Thyroid gland (tissue), 4 donors: ENCODE results near the gene NDC1. TPM values are rescaled to one million over a fixed set of nuclear protein-coding genes. Genes with fewer than 3 reads are reported as not detected.
A peak's percentile ranks its signal among the peaks of the same experiment; 100 is the strongest.
"Not testable (repeated sequence)": the region's sequence is repeated elsewhere in the genome, so short reads cannot be mapped to it uniquely, and the experiment has no call there.

Experiments
- DNase-seq, 2 donors: peaks; one replicate each; pipeline ENCODE4 v3.0.0-alpha.2; 2019
- H3K27ac ChIP-seq, 3 donors: fragments of 200-600 bp; sonication (generic); 1 replicate in 2 of 3; 2 replicates in 1 of 3; pipeline ENCODE4 v1.5.1; 2016 to 2019; ENCODE audit warnings: mild to moderate bottlenecking in 1 of 3, moderate library complexity in 1 of 3
- H3K27me3 ChIP-seq: fragments of 200-600 bp; sonication (generic); one replicate; pipeline ENCODE4 v1.5.1; 2019
- H3K36me3 ChIP-seq, 2 donors: fragments of 200-600 bp; sonication (generic); one replicate each; pipeline ENCODE4 v1.5.1; 2016 to 2019
- H3K4me1 ChIP-seq, 2 donors: fragments of 200-600 bp; sonication (generic); one replicate each; pipeline ENCODE4 v1.5.1; 2017 to 2019
- H3K4me3 ChIP-seq, 3 donors: fragments of 200-600 bp; sonication (generic); replicated peaks in 1 of 3; 1 replicate in 2 of 3; 2 replicates in 1 of 3; pipeline ENCODE4 v1.5.1; 2016; ENCODE audit warnings: mild to moderate bottlenecking in 1 of 3
- H3K9me3 ChIP-seq: fragments of 200-600 bp; sonication (generic); one replicate; pipeline ENCODE4 v1.5.1; 2017
- POLR2A ChIP-seq, 2 donors: fragments of 450-650 bp; IDR thresholded peaks; one replicate each; pipeline ENCODE4 v1.6.1; 2017; ENCODE audit warnings: antibody characterized with exemption in 2 of 2, mild to moderate bottlenecking in 2 of 2, moderate library complexity in 1 of 2
- WGBS, 2 donors: methylation state at CpG; one replicate each; pipeline ENCODE4 v1.1.5; 2017; 5-methylcytosine and 5-hydroxymethylcytosine counted together
- intact Hi-C: fragments of 100-400 bp; cut with DNase I; formaldehyde crosslinking; loops from one replicate; pipeline ENCODE4 v1.15.1; 2023
- total RNA-seq, 4 donors: library from RNA; depleted of rRNA; stranded (reverse); fragments of >200 nt; gene quantifications; one replicate each; pipeline ENCODE4 v1.2.3, GENCODE V29; 2016
- TF ChIP-seq, protein P1 (sequence below), 6 experiments: fragments of 200-600 bp in 3 of 6; fragments of 450-650 bp in 3 of 6; sonication (generic) in 3 of 6; IDR thresholded peaks; one replicate each; pipeline ENCODE4 v1.5.1; 2016 to 2019; ENCODE audit warnings: antibody characterized with exemption in 6 of 6, mild to moderate bottlenecking in 2 of 6, inconsistent platforms in 1 of 6, moderate library complexity in 1 of 6

Gene NDC1
- total RNA-seq, 4 donors from 2014 or later, result 10.4 to 15.4 (median 11.9) TPM

DNA sequence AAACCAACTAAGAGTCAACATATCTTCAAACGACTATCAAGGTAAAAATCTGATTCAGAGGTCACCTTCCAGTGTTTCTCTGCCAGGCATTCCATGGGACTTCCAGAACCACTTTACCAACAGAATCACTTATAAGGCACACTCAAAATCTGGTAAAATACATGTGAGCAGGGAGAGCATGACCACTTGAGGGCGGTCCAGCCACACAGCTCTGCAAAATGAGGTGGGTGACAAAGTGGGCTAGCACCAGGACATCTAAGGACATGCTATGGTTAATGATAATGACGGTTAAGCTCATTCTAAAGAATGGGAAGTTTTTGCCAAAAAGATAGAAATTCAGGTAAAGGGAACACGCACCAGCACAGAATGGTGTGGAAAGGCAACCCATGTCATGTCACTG lies 74.6 kb downstream of the NDC1 start:
- H3K27ac ChIP-seq, result no peak overlapping the region
- no peak for DNase-seq
- no peaks in the 10 kb centered on the region for H3K36me3 ChIP-seq
- no peak overlapping the region for H3K4me3 ChIP-seq
- H3K4me1 ChIP-seq, result no peaks in the 10 kb centered on the region
- H3K9me3 ChIP-seq, result no peaks in the 10 kb centered on the region
- no peak for TF ChIP-seq POLR2A (IDR thresholded peaks at IDR 0.05)
- TF ChIP-seq, protein P1, sequence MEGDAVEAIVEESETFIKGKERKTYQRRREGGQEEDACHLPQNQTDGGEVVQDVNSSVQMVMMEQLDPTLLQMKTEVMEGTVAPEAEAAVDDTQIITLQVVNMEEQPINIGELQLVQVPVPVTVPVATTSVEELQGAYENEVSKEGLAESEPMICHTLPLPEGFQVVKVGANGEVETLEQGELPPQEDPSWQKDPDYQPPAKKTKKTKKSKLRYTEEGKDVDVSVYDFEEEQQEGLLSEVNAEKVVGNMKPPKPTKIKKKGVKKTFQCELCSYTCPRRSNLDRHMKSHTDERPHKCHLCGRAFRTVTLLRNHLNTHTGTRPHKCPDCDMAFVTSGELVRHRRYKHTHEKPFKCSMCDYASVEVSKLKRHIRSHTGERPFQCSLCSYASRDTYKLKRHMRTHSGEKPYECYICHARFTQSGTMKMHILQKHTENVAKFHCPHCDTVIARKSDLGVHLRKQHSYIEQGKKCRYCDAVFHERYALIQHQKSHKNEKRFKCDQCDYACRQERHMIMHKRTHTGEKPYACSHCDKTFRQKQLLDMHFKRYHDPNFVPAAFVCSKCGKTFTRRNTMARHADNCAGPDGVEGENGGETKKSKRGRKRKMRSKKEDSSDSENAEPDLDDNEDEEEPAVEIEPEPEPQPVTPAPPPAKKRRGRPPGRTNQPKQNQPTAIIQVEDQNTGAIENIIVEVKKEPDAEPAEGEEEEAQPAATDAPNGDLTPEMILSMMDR (IDR thresholded peaks at IDR 0.05), result no peak
- no peaks in the 10 kb centered on the region for H3K27me3 ChIP-seq
- 84% methylated on average over 4 of the region's 4 CpGs for WGBS, 2 donors
- intact Hi-C loops, result no loop called here

- DNase-seq, H3K4me1 ChIP-seq, H3K4me3 ChIP-seq, H3K9me3 ChIP-seq, intact Hi-C loops, H3K27me3 ChIP-seq, H3K36me3 ChIP-seq, H3K27ac ChIP-seq: not testable (repeated sequence)
- WGBS, 2 donors, result 90 to 93% methylated on average over 7 of the region's 7 CpGs
Measured at GRCh38 chr1:53760497-53760896, 77.6 kb downstream of the NDC1 start.

DNA sequence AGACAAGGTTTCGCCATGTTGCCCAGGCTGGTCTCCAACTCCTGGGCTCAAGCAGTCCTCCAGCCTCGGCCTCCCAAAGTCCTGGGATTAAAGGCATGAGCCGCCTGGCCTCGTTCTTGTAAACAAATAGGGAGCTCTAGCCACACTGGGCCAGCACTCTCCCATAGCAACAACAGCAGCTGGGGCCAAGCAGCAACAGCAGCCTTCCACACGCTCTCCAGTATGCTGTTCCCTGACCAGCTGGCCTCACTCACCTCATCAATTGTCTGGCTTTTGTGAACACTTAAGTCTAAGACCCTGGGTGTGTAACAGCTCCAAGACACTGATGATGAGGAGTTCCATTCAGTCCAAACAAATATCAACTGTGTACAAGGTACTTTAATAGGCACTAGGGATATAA lies 82.2 kb downstream of the NDC1 start:
- DNase-seq, result no peak
- TF ChIP-seq POLR2A (IDR thresholded peaks at IDR 0.05), result no peak
- TF ChIP-seq, protein P1 (IDR thresholded peaks at IDR 0.05), result no peak
- H3K27ac ChIP-seq, result no peak overlapping the region
- H3K4me3 ChIP-seq, result no peak overlapping the region
- no peaks in the 10 kb centered on the region for H3K36me3 ChIP-seq
- no peaks in the 10 kb centered on the region for H3K27me3 ChIP-seq
- no peaks in the 10 kb centered on the region for H3K4me1 ChIP-seq
- 86 to 91% methylated on average over 5 of the region's 5 CpGs for WGBS, 2 donors
- intact Hi-C loops, result no loop called here
- H3K9me3 ChIP-seq, result no peaks in the 10 kb centered on the region

- DNase-seq, result peak; percentile 28 to 41
- Histone ChIP-seq H3K4me3 (no peak overlapping the region), H3K27ac (no peak overlapping the region), H3K36me3 (no peaks in the 10 kb centered on the region), H3K27me3 (no peaks in the 10 kb centered on the region), H3K9me3 (no peaks in the 10 kb centered on the region), H3K4me1 (no peaks in the 10 kb centered on the region)
- intact Hi-C loops, result no loop called here
- no peak for TF ChIP-seq POLR2A (IDR thresholded peaks at IDR 0.05)
- TF ChIP-seq, protein P1 (IDR thresholded peaks at IDR 0.05), result peak; percentile 19 to 54 (median 41)
- 48 to 51% methylated on average over 6 of the region's 6 CpGs for WGBS, 2 donors
Measured at GRCh38 chr1:53754484-53755312, 83.4 kb downstream of the NDC1 start.

GRCh38 chr1:53752281-53752680 lies 85.8 kb downstream of the NDC1 start:
- TF ChIP-seq POLR2A (IDR thresholded peaks at IDR 0.05), result no peak
- TF ChIP-seq, protein P1 (IDR thresholded peaks at IDR 0.05), result no peak
- Histone ChIP-seq H3K4me1 (no peaks in the 10 kb centered on the region), H3K9me3 (no peaks in the 10 kb centered on the region), H3K27me3 (no peaks in the 10 kb centered on the region), H3K36me3 (no peaks in the 10 kb centered on the region), H3K27ac (no peak overlapping the region), H3K4me3 (no peak overlapping the region)
- whole genome bisulfite sequencing, 2 donors, result 86 to 91% methylated on average over 6 of the region's 6 CpGs
- intact Hi-C loops, result loop anchor here (2.0 kb wide), 1 partner anchor 267 kb away; no protein-coding TSS in a partner anchor
- DNase-seq, result no peak
